Measurements from ENCODE around the gene PHLDB2. TPM values are rescaled to one million over a fixed set of nuclear protein-coding genes. Genes with fewer than 3 reads are reported as not detected.

PHLDB2 gene
- total and polyA plus RNA-seq, 2 donors (not counting 1 experiment from before 2014, with no cell fraction given) = 33.8 to 47.9 TPM

GRCh38 chr3:111956449-111956848 lies 97.4 kb downstream of the PHLDB2 start:
- no peak overlapping the region for H3K4me3 ChIP-seq (replicated peaks in 1 of 4; ENCODE audit: control extremely low read depth in 1 of 4, insufficient read depth in 1 of 4, low read depth in 3 of 4, low read length in 4 of 4)
- H3K36me3 ChIP-seq (ENCODE audit: control insufficient read depth, insufficient read depth, low read length) = peaks cover 4% of the 10 kb centered on the region
- no peaks in the 10 kb centered on the region for H3K79me2 ChIP-seq (ENCODE audit: control insufficient read depth, insufficient read depth, low read length)
- no peak overlapping the region for H3K9ac ChIP-seq (ENCODE audit: insufficient read depth, low read length)
- H3K9me3 ChIP-seq (ENCODE audit: control insufficient read depth, insufficient read depth, low read depth, low read length) = no peaks in the 10 kb centered on the region
- DNase-seq (ENCODE audit: low read depth in 2 of 2) = no peak
- no peaks in the 10 kb centered on the region for H3K27me3 ChIP-seq (ENCODE audit: control insufficient read depth, insufficient read depth, low read length)
- no peak overlapping the region for H3K27ac ChIP-seq (ENCODE audit: insufficient read depth, low read length)
- H3K4me2 ChIP-seq (ENCODE audit: extremely low read depth, insufficient read depth, low read length) = no peak overlapping the region
- H4K20me1 ChIP-seq (ENCODE audit: control insufficient read depth, extremely low read depth, insufficient read depth, low read length) = no peaks in the 10 kb centered on the region
- TF ChIP-seq CTCF (conservative IDR thresholded peaks at IDR 0.05 in 1 of 2, IDR thresholded peaks at IDR 0.05 in 1 of 2; ENCODE audit: low read depth in 1 of 2, low read length in 2 of 2) (no peak), EZH2 (IDR thresholded peaks at IDR 0.05; ENCODE audit: low read length, missing control alignments) (no peak)
- H3K4me1 ChIP-seq (ENCODE audit: control insufficient read depth, extremely low read depth, insufficient read depth, low read length) = no peaks in the 10 kb centered on the region
- no peak overlapping the region for H2AFZ ChIP-seq (ENCODE audit: low read length)

- peak in 1 of 2 donors; percentile 26 for DNase-seq (ENCODE audit: low read depth in 2 of 2)
- Histone ChIP-seq H4K20me1 (ENCODE audit: control insufficient read depth, extremely low read depth, insufficient read depth, low read length) (no peaks in the 10 kb centered on the region), H3K4me1 (ENCODE audit: control insufficient read depth, extremely low read depth, insufficient read depth, low read length) (no peaks in the 10 kb centered on the region), H3K36me3 (ENCODE audit: control insufficient read depth, insufficient read depth, low read length) (peaks cover 4% of the 10 kb centered on the region), H3K79me2 (ENCODE audit: control insufficient read depth, insufficient read depth, low read length) (no peaks in the 10 kb centered on the region), H3K4me2 (ENCODE audit: extremely low read depth, insufficient read depth, low read length) (no peak overlapping the region), H3K27me3 (ENCODE audit: control insufficient read depth, insufficient read depth, low read length) (no peaks in the 10 kb centered on the region), H2AFZ (ENCODE audit: low read length) (no peak overlapping the region), H3K27ac (ENCODE audit: insufficient read depth, low read length) (no peak overlapping the region), H3K9ac (ENCODE audit: insufficient read depth, low read length) (no peak overlapping the region), H3K4me3 (replicated peaks in 1 of 4; ENCODE audit: control extremely low read depth in 1 of 4, insufficient read depth in 1 of 4, low read depth in 3 of 4, low read length in 4 of 4) (no peak overlapping the region), H3K9me3 (ENCODE audit: control insufficient read depth, insufficient read depth, low read depth, low read length) (no peaks in the 10 kb centered on the region)
- TF ChIP-seq EZH2 (IDR thresholded peaks at IDR 0.05; ENCODE audit: low read length, missing control alignments) (no peak), CTCF (conservative IDR thresholded peaks at IDR 0.05 in 1 of 2, IDR thresholded peaks at IDR 0.05 in 1 of 2; ENCODE audit: low read depth in 1 of 2, low read length in 2 of 2) (no peak)
Measured at GRCh38 chr3:111956995-111957734, 98.1 kb downstream of the PHLDB2 start.

GRCh38 chr3:111961461-111962164 lies 102.5 kb downstream of the PHLDB2 start:
- Histone ChIP-seq H3K27ac (ENCODE audit: insufficient read depth, low read length) (no peak overlapping the region), H3K4me2 (ENCODE audit: extremely low read depth, insufficient read depth, low read length) (no peak overlapping the region), H3K36me3 (ENCODE audit: control insufficient read depth, insufficient read depth, low read length) (no peaks in the 10 kb centered on the region), H3K9me3 (ENCODE audit: control insufficient read depth, insufficient read depth, low read depth, low read length) (no peaks in the 10 kb centered on the region), H3K9ac (ENCODE audit: insufficient read depth, low read length) (no peak overlapping the region), H4K20me1 (ENCODE audit: control insufficient read depth, extremely low read depth, insufficient read depth, low read length) (no peaks in the 10 kb centered on the region), H2AFZ (ENCODE audit: low read length) (no peak overlapping the region), H3K4me1 (ENCODE audit: control insufficient read depth, extremely low read depth, insufficient read depth, low read length) (peaks cover 3% of the 10 kb centered on the region), H3K4me3 (replicated peaks in 1 of 4; ENCODE audit: control extremely low read depth in 1 of 4, insufficient read depth in 1 of 4, low read depth in 3 of 4, low read length in 4 of 4) (no peak overlapping the region), H3K79me2 (ENCODE audit: control insufficient read depth, insufficient read depth, low read length) (no peaks in the 10 kb centered on the region), H3K27me3 (ENCODE audit: control insufficient read depth, insufficient read depth, low read length) (no peaks in the 10 kb centered on the region)
- TF ChIP-seq EZH2 (IDR thresholded peaks at IDR 0.05; ENCODE audit: low read length, missing control alignments) (no peak), CTCF (conservative IDR thresholded peaks at IDR 0.05 in 1 of 2, IDR thresholded peaks at IDR 0.05 in 1 of 2; ENCODE audit: low read depth in 1 of 2, low read length in 2 of 2) (no peak)
- no peak for DNase-seq (ENCODE audit: low read depth in 2 of 2)
